H1 (cell line): ENCODE results near the gene CD99. TPM values are rescaled to one million over a fixed set of nuclear protein-coding genes. Genes with fewer than 3 reads are reported as not detected.

Experiments
- CBX8 ChIP-seq: fragments of 300-800, 300-1000 bp; sonication (generic); IDR thresholded peaks from 2 replicates; pipeline ENCODE4 v1.7.1; 2016; ENCODE audit warnings: low read depth, low read length, borderline replicate concordance
- CHD1 ChIP-seq: IDR thresholded peaks from 2 replicates; pipeline ENCODE4 v1.6.1; 2012; ENCODE audit warnings: low read depth, low read length, improper control_type of control experiment
- E2F6 ChIP-seq: IDR thresholded peaks from 2 replicates; pipeline ENCODE4 v1.6.1; 2012; ENCODE audit warnings: inconsistent platforms
- EZH2 ChIP-seq: fragments of 200-600 bp; sonication (generic); IDR thresholded peaks from 2 replicates; pipeline ENCODE4 v1.7.1; 2012; ENCODE audit warnings: low read depth, mild to moderate bottlenecking, moderate library complexity, low read length, inconsistent platforms; ENCODE audit not compliant: severe bottlenecking
- GTF2F1 ChIP-seq: IDR thresholded peaks from 2 replicates; pipeline ENCODE4 v1.6.1; 2012; ENCODE audit warnings: low read depth, low read length, improper control_type of control experiment, borderline replicate concordance
- HDAC6 ChIP-seq: IDR thresholded peaks from one replicate; pipeline ENCODE4 v1.7.1; 2012; ENCODE audit warnings: low read depth, mild to moderate bottlenecking, inconsistent platforms, low read length, moderate library complexity
- KDM5A ChIP-seq: fragments of 200-600 bp; IDR thresholded peaks from 2 replicates; pipeline ENCODE4 v1.7.1; 2012; ENCODE audit warnings: mild to moderate bottlenecking, low read length, inconsistent platforms, mixed read lengths
- MAX ChIP-seq: IDR thresholded peaks from 2 replicates; pipeline ENCODE4 v1.6.1; 2012; ENCODE audit warnings: inconsistent platforms
- PHF8 ChIP-seq: fragments of 200-600 bp; sonication (generic); conservative IDR thresholded peaks from 2 replicates; pipeline ENCODE4 v1.7.1; 2012; ENCODE audit warnings: low read depth, mild to moderate bottlenecking, inconsistent platforms, low read length, moderate library complexity
- RAD21 ChIP-seq, 2 experiments: IDR thresholded peaks in 1 of 2; conservative IDR thresholded peaks in 1 of 2; 2 replicates each; pipeline ENCODE4 v1.6.1; 2011; ENCODE audit warnings: low read depth in 2 of 2, low read length in 2 of 2, improper control_type of control experiment in 1 of 2, inconsistent platforms in 1 of 2, mild to moderate bottlenecking in 1 of 2, moderate library complexity in 1 of 2
- RNF2 ChIP-seq: fragments of 200-900, 300-1000 bp; sonication (generic); IDR thresholded peaks from 2 replicates; pipeline ENCODE4 v1.7.1; 2016; ENCODE audit warnings: borderline replicate concordance, low read depth, mild to moderate bottlenecking, antibody characterized with exemption, low read length; ENCODE audit not compliant: poor library complexity, severe bottlenecking; ENCODE audit errors: missing control alignments
- SUZ12 ChIP-seq: fragments of 200-600 bp; sonication (generic); IDR thresholded peaks from 2 replicates; pipeline ENCODE4 v1.6.1; 2012; ENCODE audit warnings: mild to moderate bottlenecking, inconsistent platforms, low read length, moderate library complexity, mixed read lengths
- polyA plus RNA-seq, 7 experiments: library from polyadenylated mRNA; depleted of rRNA in 3 of 7; stranded (reverse) in 5 of 7; unstranded in 2 of 7; fragments of >200 nt in 5 of 7; fragments of 200-250 nt in 2 of 7; gene quantifications; 1 replicate in 5 of 7; 2 replicates in 1 of 7; 4 replicates in 1 of 7; pipeline versions ENCODE4 v1.2.1 to v1.2.3, GENCODE V29; 2011 to 2013; ENCODE audit warnings: missing spikeins in 2 of 7, mixed read lengths in 2 of 7
- total RNA-seq: library from RNA; stranded (reverse); fragmentation: NEBNext Ultra II Directional; extraction: Animal tissue kit (Norgen Biotek cat#: 25700); gene quantifications from 2 replicates; pipeline ENCODE4 v1.2.1, GENCODE V29; 2021
- TF ChIP-seq, protein P1 (sequence below): IDR thresholded peaks from 2 replicates; pipeline ENCODE4 v1.6.1; 2012; ENCODE audit warnings: low read length, inconsistent platforms

CD99 gene
- total and polyA plus RNA-seq, 2 of the 8 experiments (the other 6 are each of a cell fraction or from before 2014, with no cell fraction given) = 30.1 to 47.8 TPM

DNA sequence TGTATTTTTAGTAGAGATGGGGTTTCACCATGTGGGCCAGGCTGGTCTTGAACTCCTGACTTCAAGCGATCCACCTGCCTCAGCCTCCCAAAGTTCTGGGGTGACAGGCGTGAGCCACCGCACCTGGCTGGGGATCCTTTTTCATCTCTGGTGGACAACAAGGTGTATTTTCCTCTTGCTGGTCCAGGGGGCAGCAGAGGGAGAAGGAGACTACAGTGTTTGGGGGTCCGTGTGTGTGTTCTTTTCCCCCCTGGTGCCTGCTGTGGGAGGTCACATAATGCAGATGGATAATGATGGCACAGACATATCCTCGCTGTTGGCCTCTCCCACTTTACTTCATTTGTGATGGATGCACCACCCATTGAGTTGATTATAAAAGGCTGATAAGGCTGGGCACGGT is 39.0 kb upstream of the CD99 start (continued):
- TF ChIP-seq, protein P1, sequence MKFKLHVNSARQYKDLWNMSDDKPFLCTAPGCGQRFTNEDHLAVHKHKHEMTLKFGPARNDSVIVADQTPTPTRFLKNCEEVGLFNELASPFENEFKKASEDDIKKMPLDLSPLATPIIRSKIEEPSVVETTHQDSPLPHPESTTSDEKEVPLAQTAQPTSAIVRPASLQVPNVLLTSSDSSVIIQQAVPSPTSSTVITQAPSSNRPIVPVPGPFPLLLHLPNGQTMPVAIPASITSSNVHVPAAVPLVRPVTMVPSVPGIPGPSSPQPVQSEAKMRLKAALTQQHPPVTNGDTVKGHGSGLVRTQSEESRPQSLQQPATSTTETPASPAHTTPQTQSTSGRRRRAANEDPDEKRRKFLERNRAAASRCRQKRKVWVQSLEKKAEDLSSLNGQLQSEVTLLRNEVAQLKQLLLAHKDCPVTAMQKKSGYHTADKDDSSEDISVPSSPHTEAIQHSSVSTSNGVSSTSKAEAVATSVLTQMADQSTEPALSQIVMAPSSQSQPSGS = no peak
- no peak for TF ChIP-seq E2F6
- no peak for TF ChIP-seq CBX8
- TF ChIP-seq RAD21 (IDR thresholded peaks at IDR 0.05 in 1 of 2, conservative IDR thresholded peaks at IDR 0.05 in 1 of 2; ENCODE audit: low read depth in 2 of 2, low read length in 2 of 2) = peak; percentile 37 to 54
- no peak for TF ChIP-seq GTF2F1
- no peak for TF ChIP-seq HDAC6
- TF ChIP-seq RNF2 = no peak
- no peak for TF ChIP-seq EZH2
- TF ChIP-seq MAX = 0 out of 2 replicates have a peak, but pooled peaks have one; percentile 4
- TF ChIP-seq CHD1 = no peak
- TF ChIP-seq PHF8 = no peak
- no peak for TF ChIP-seq KDM5A
- TF ChIP-seq SUZ12 = no peak
- TF ChIP-seq, all 59 proteins: peak for 3
